HEK293 (cell line): ENCODE data around the gene ZNF423.
A peak's percentile ranks its signal among the peaks of the same experiment; 100 is the strongest.

Experiments used
- CTCF ChIA-PET: fragments of 350-600 bp; formaldehyde crosslinking; extraction: SDS; loops from one replicate; lab custom pipeline; 2021; ENCODE audit warnings: antibody characterized with exemption; lab: Yijun Ruan, JAX
- POLR2A ChIA-PET: fragments of 300-600 bp; formaldehyde crosslinking; extraction: SDS; loops from one replicate; lab custom pipeline; 2020; ENCODE audit warnings: antibody characterized with exemption, inconsistent platforms; lab: Yijun Ruan, JAX
- H3K27ac ChIP-seq: fragments of 200-500 bp; sonication (Bioruptor generic); 2 replicates; pipeline ENCODE4 v1.5.1; 2014; ENCODE audit warnings: low read depth, low read length, control low read depth, inconsistent platforms; ENCODE audit errors: extremely low read depth
- H3K36me3 ChIP-seq, 2 experiments: fragments of 200-500 bp in 1 of 2; sonication (Bioruptor generic) in 1 of 2; 1 replicate in 1 of 2; 2 replicates in 1 of 2; pipeline ENCODE4 v1.5.1; 2014 to 2017; ENCODE audit warnings: inconsistent platforms in 2 of 2, low read length in 2 of 2; ENCODE audit not compliant: control insufficient read depth in 2 of 2, insufficient read depth in 1 of 2
- H3K4me1 ChIP-seq: fragments of 200-500 bp; sonication (Bioruptor generic); 2 replicates; pipeline ENCODE4 v1.5.1; 2014; ENCODE audit warnings: mild to moderate bottlenecking, low read length, inconsistent platforms; ENCODE audit not compliant: control insufficient read depth, insufficient read depth
- H3K4me3 ChIP-seq: 2 replicates; pipeline ENCODE4 v1.5.1; 2011; ENCODE audit warnings: low read depth, mild to moderate bottlenecking, control low read depth, low read length, moderate library complexity
- H3K9me3 ChIP-seq: fragments of 200-500 bp; sonication (Bioruptor generic); 2 replicates; pipeline ENCODE4 v1.5.1; 2014; ENCODE audit warnings: low read depth, low read length, inconsistent platforms; ENCODE audit not compliant: control insufficient read depth, insufficient read depth
- AEBP2 ChIP-seq: fragments of 450-650 bp; formaldehyde crosslinking; IDR thresholded peaks from 2 replicates; pipeline ENCODE4 v1.5.1; 2016; ENCODE audit warnings: missing biosample characterization, missing genetic modification characterization, borderline replicate concordance
- ELK4 ChIP-seq: IDR thresholded peaks from 2 replicates; pipeline ENCODE4 v1.6.1; 2011; ENCODE audit warnings: mild to moderate bottlenecking, low read depth, low read length, borderline replicate concordance
- GLI2 ChIP-seq: fragments of 450-650 bp; formaldehyde crosslinking; IDR thresholded peaks from 2 replicates; pipeline ENCODE4; 2017; ENCODE audit warnings: missing biosample characterization, missing genetic modification characterization, low read depth, borderline replicate concordance
- MEIS1 ChIP-seq: sonication (generic); formaldehyde crosslinking; IDR thresholded peaks from 2 replicates; pipeline ENCODE4 v1.8.1; 2022; ENCODE audit warnings: missing genetic modification reagents, mild to moderate bottlenecking, borderline replicate concordance
- OVOL3 ChIP-seq: fragments of 450-650 bp; formaldehyde crosslinking; IDR thresholded peaks from 2 replicates; pipeline ENCODE4 v1.5.1; 2016; ENCODE audit warnings: missing biosample characterization, missing genetic modification characterization
- PRDM4 ChIP-seq: fragments of 450-650 bp; formaldehyde crosslinking; IDR thresholded peaks from 2 replicates; pipeline ENCODE4 v1.5.1; 2017; ENCODE audit warnings: missing biosample characterization, missing genetic modification characterization
- REPIN1 ChIP-seq: fragments of 450-650 bp; formaldehyde crosslinking; IDR thresholded peaks from 2 replicates; pipeline ENCODE4 v1.5.1; 2017; ENCODE audit warnings: missing biosample characterization, missing genetic modification characterization, low read depth
- YY1 ChIP-seq: fragments of 450-650 bp; formaldehyde crosslinking; IDR thresholded peaks from 2 replicates; pipeline ENCODE4 v1.5.1; 2018; ENCODE audit warnings: missing biosample characterization, missing genetic modification characterization
- ZBTB1 ChIP-seq: fragments of 450-650 bp; formaldehyde crosslinking; IDR thresholded peaks from 2 replicates; pipeline ENCODE4 v1.5.1; 2016; ENCODE audit warnings: missing biosample characterization, missing genetic modification characterization
- ZBTB20 ChIP-seq: fragments of 450-650 bp; formaldehyde crosslinking; IDR thresholded peaks from 2 replicates; pipeline ENCODE4 v1.5.1; 2016; ENCODE audit warnings: missing biosample characterization, missing genetic modification characterization
- ZNF10 ChIP-seq: fragments of 450-650 bp; formaldehyde crosslinking; IDR thresholded peaks from 2 replicates; pipeline ENCODE4 v1.5.1; 2017; ENCODE audit warnings: missing biosample characterization, missing genetic modification characterization
- ZNF155 ChIP-seq: fragments of 450-650 bp; formaldehyde crosslinking; IDR thresholded peaks from 2 replicates; pipeline ENCODE4 v1.5.1; 2016; ENCODE audit warnings: missing biosample characterization, missing genetic modification characterization
- ZNF175 ChIP-seq: fragments of 450-650 bp; formaldehyde crosslinking; IDR thresholded peaks from 2 replicates; pipeline ENCODE4 v1.5.1; 2016; ENCODE audit warnings: missing biosample characterization, missing genetic modification characterization
- ZNF266 ChIP-seq: fragments of 450-650 bp; formaldehyde crosslinking; IDR thresholded peaks from 2 replicates; pipeline ENCODE4 v1.5.1; 2016; ENCODE audit warnings: missing biosample characterization, missing genetic modification characterization, low read depth
- ZNF366 ChIP-seq: fragments of 450-650 bp; formaldehyde crosslinking; conservative IDR thresholded peaks from 2 replicates; pipeline ENCODE4 v1.5.1; 2016; ENCODE audit warnings: missing biosample characterization, missing genetic modification characterization
- ZNF488 ChIP-seq: fragments of 450-650 bp; formaldehyde crosslinking; IDR thresholded peaks from 2 replicates; pipeline ENCODE4 v1.5.1; 2016; ENCODE audit warnings: missing biosample characterization, missing genetic modification characterization
- ZNF514 ChIP-seq: fragments of 450-650 bp; formaldehyde crosslinking; IDR thresholded peaks from 2 replicates; pipeline ENCODE4 v1.5.1; 2016; ENCODE audit warnings: missing biosample characterization, missing genetic modification characterization
- ZNF549 ChIP-seq: fragments of 450-650 bp; IDR thresholded peaks from 2 replicates; pipeline ENCODE4 v1.5.1; 2018; ENCODE audit warnings: missing biosample characterization, missing genetic modification characterization, mild to moderate bottlenecking, inconsistent platforms, moderate library complexity
- ZNF561 ChIP-seq: fragments of 450-650 bp; IDR thresholded peaks from 2 replicates; pipeline ENCODE4 v1.5.1; 2018; ENCODE audit warnings: missing biosample characterization, missing genetic modification characterization, borderline replicate concordance
- ZNF610 ChIP-seq: fragments of 450-650 bp; formaldehyde crosslinking; IDR thresholded peaks from 2 replicates; pipeline ENCODE4 v1.5.1; 2016; ENCODE audit warnings: missing biosample characterization, missing genetic modification characterization, borderline replicate concordance
- ZNF623 ChIP-seq: fragments of 450-650 bp; formaldehyde crosslinking; IDR thresholded peaks from 2 replicates; pipeline ENCODE4 v1.5.1; 2016; ENCODE audit warnings: missing biosample characterization, missing genetic modification characterization
- ZNF629 ChIP-seq: fragments of 450-650 bp; formaldehyde crosslinking; IDR thresholded peaks from 2 replicates; pipeline ENCODE4 v1.5.1; 2017; ENCODE audit warnings: missing biosample characterization, missing genetic modification characterization
- ZNF692 ChIP-seq: fragments of 450-650 bp; formaldehyde crosslinking; IDR thresholded peaks from 2 replicates; pipeline ENCODE4 v1.5.1; 2016; ENCODE audit warnings: missing biosample characterization, missing genetic modification characterization
- ZNF776 ChIP-seq: fragments of 450-650 bp; formaldehyde crosslinking; IDR thresholded peaks from 2 replicates; pipeline ENCODE4 v1.5.0; 2017; ENCODE audit warnings: missing biosample characterization, missing genetic modification characterization, borderline replicate concordance
- ZSCAN5A ChIP-seq: fragments of 450-650 bp; formaldehyde crosslinking; IDR thresholded peaks from 2 replicates; pipeline ENCODE4 v1.5.1; 2016; ENCODE audit warnings: missing biosample characterization, missing genetic modification characterization

The ZNF423 gene

GRCh38 chr16:49733313-49734009, 122.5 kb downstream of the ZNF423 start (continued):
- TF ChIP-seq PRDM4 (peak; percentile 83), ZNF549 (tag by site-specific recombination) (no peak), AEBP2 (tag by site-specific recombination) (no peak), YY1 (tag by site-specific recombination) (no peak), ZSCAN5A (tag by site-specific recombination) (no peak), MEIS1 (CRISPR knock-in tag) (no peak), ZNF561 (peak; percentile 78; the same call in 1 of the 2 replicates), OVOL3 (tag by site-specific recombination) (peak; percentile 65; the same call in 1 of the 2 replicates), GLI2 (no peak), ZNF10 (0 out of 2 replicates have a peak, but pooled peaks have one; percentile 20), ZNF366 (tag by site-specific recombination) (no peak), ZNF175 (tag by site-specific recombination) (no peak)

DNA sequence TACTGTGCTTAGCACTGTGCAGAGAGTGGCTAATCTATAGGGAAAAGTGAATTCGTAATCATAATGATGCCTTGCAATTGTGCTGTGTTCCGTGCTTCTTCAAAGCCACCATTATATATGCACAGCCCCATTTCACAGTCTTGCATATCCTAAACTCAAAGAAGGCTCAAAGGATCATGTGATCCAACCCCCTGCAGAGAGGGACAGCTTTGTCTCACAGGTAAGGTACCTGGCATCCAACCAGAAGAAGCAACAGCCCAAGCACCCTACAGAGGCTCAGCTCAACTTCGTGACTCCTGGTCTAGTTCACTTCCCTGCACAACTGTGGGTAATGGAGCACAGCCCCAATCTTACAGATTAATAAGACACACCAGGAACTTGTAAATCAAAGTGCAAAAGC, 124.0 kb downstream of the ZNF423 start:
- H3K27ac ChIP-seq = no peak overlapping the region
- no peak overlapping the region for H3K4me3 ChIP-seq
- POLR2A ChIA-PET = interaction anchor here (0.6 kb wide), 1 partner anchor 89 kb away, joined by 5 read pairs; no protein-coding TSS in a partner anchor
- no peaks in the 10 kb centered on the region for H3K9me3 ChIP-seq
- H3K36me3 ChIP-seq = peaks cover 0 to 7% of the 10 kb centered on the region in 2 experiments; a peak in 1 of 3 replicates
- H3K4me1 ChIP-seq = peaks cover 6% of the 10 kb centered on the region; the same call in 1 of the 2 replicates
- TF ChIP-seq ZBTB20 (tag by site-specific recombination) (no peak), ZNF610 (no peak), ZNF488 (tag by site-specific recombination) (no peak), ZBTB1 (tag by site-specific recombination) (no peak), ZNF10 (no peak)
- CTCF ChIA-PET = no interaction called here

DNA sequence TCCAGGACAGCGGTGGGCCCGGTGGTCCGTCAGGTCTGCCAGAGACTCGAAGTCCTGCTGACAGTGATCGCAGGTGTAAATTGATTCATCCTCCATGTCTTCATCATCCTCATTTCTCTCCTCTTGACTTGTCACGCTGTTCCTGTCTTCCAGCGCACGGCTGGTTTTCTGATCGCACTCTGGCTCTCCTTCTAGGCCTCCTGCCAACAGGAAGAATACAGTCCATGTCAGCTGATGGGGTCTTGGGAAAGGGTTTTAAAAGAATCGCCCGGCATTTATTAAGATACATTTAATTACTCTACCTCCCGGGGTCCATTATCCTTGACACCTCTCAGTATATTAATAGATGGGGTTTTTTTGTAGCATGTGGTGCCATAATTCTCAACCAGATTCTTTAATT, 125.1 kb downstream of the ZNF423 start:
- peaks cover 6% of the 10 kb centered on the region; the same call in 1 of the 2 replicates for H3K4me1 ChIP-seq
- POLR2A ChIA-PET = no interaction called here
- TF ChIP-seq ZNF155 (tag by site-specific recombination) (no peak), ZNF692 (tag by site-specific recombination) (no peak), REPIN1 (tag by site-specific recombination) (no peak), ZNF266 (no peak), ZNF776 (tag by site-specific recombination) (no peak), ELK4 (no peak), ZNF623 (no peak), ZBTB1 (tag by site-specific recombination) (no peak), ZNF514 (tag by site-specific recombination) (no peak), ZNF629 (tag by site-specific recombination) (no peak)

More for the DNA sequence above, 125.1 kb downstream of the ZNF423 start:
- CTCF ChIA-PET = no interaction called here
- Histone ChIP-seq H3K4me3 (no peak overlapping the region), H3K27ac (no peak overlapping the region), H3K9me3 (no peaks in the 10 kb centered on the region), H3K36me3 (peaks cover 0 to 7% of the 10 kb centered on the region in 2 experiments; a peak in 1 of 3 replicates)
